HG03139 (cell line): ENCODE results near the gene SLC5A11.

Experiments
- ATAC-seq: cut with Tn5 transposase; IDR thresholded peaks from one replicate; pipeline ENCODE4 v1.9.1; 2021; ENCODE audit not compliant: unreplicated experiment

The SLC5A11 gene

GRCh38 chr16:24917236-24917635 is 71.5 kb downstream of the SLC5A11 start:
- ATAC-seq: no peak

DNA sequence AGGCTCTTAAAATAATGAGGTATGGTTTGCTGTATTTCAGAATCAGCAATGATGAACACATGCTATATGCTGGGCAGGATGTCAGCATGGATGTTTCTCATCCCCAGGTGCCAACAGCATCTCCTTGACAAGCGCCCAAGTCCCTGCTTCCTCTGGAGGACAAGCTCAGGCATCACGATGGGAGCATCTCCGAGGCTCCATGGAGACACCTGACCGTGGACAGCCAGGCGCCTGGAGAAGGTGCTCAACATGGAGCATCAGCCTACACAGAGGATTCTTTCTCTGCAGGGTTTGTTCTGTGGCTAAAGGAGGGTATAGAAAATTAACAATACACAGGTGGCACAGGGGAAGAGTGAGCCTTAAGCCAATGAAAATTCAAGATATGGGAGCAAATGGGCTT is 72.1 kb downstream of the SLC5A11 start:
- ATAC-seq: no peak

DNA sequence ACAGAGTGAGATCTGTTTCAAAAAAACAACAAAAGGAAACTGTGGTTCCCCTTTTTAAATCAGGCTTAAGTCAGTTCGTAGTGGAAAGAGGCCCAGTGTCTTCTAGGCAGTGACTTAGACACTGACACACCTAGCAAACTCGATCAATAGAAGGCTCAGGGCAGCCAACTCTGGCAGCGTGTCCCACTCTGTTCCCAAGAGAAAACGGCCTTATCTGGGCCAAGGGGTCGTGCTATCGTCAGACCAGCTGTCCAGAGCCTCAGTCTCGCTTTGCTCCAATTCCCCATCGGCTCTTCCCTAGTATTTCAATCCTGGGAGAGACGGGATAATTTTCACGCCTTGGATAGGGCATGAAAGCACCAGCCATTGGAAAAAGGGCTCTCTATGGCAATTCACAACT is 72.9 kb downstream of the SLC5A11 start:
- ATAC-seq: no peak

- no peak for ATAC-seq
Measured at GRCh38 chr16:24919536-24919935, 73.8 kb downstream of the SLC5A11 start.

DNA sequence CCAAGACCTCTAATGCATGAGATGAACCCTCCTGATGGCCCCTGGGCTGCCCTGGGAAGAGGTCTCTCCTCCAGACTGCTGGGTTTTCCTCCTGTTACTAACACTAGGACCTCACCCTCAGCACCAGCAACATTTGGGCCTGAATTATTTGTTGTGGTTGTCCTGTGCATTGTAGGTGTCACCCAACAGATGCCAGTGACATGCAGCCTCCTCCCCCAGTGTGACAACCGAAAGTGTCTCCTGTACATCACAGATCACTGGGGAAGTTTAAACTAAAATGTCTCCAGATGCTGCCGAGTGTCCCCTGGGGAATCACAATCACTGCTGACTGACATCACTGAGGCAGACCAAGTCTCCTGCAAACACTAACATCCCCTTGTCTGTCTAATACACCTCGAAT is 74.8 kb downstream of the SLC5A11 start:
- ATAC-seq: no peak

DNA sequence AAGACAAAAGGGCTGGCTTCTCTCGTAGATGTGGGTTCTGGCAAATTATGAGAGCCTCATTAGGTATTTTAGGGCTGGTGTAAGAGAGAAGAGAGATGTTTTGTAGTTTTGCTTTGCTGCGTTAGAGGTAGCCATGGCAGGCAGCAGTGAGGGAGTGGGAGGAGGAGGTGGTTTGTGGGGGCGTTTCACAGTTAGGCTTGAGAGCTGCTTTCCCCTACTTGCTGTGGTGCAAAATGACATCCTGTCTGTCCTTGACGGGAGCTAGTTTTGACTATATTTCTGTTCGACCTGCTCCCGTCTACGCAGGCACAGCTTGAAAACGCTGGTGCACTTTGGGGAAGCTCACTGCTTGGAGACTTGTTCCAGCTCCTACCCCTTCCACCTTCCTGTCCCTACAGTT is 75.5 kb downstream of the SLC5A11 start:
- ATAC-seq: no peak

DNA sequence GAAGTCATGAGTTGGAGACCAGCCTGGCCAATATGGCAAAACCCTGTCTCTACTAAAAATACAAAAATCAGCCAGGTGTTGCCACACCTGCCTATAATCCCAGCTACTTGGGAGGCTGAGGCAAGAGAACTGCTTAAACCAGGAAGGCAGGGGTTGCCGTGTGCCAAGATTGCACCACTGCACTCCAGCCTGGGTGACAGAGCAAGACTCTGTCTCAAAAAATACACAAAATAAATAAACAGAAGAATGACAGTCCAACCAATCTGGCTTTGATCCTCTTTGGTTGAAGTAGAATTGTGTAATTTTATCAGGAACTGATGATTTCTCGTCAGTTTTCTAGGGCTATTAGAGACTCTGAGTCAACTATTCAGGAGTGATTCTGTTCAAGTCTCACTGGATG is 79.4 kb downstream of the SLC5A11 start:
- no peak for ATAC-seq

DNA sequence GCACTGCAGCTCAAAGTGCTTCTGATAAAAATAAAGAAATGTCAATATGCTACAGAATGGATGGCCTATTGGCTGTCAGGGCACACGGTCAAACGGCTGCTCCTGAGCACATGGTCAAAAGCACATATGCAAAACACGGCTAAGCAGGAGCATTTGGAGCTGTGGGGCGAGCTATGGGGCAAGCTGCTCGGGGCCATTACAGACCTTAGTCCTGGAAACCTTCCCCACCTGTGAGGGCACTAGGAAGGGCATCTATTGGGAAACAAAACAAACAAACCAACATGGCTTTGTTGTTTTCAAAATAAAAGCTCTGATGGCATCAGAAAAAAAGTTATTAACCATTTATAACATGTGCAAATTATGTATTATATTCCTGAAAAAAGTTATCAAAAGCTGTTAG is 83.6 kb downstream of the SLC5A11 start:
- ATAC-seq: no peak

DNA sequence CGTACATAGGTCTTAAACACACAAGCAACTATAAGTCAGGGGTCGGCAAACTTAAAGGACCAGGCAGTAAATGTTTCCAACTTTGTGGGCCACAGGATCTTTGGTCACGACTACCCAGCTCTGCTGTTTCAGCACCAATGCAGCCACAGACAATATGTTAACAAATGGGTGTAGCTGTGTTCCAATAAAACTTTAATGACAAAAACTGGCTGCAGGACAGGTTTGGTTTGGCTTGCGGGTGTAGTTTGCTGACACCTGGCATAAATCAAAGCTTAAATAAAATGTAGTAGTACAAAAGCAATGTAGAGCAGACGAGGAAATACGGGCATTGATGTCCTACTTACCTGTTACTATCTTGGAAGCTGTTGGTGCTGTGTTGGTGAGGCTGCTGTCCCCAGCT is 84.7 kb downstream of the SLC5A11 start:
- no peak for ATAC-seq

- no peak for ATAC-seq
Measured at GRCh38 chr16:24931091-24931490, 85.3 kb downstream of the SLC5A11 start.

DNA sequence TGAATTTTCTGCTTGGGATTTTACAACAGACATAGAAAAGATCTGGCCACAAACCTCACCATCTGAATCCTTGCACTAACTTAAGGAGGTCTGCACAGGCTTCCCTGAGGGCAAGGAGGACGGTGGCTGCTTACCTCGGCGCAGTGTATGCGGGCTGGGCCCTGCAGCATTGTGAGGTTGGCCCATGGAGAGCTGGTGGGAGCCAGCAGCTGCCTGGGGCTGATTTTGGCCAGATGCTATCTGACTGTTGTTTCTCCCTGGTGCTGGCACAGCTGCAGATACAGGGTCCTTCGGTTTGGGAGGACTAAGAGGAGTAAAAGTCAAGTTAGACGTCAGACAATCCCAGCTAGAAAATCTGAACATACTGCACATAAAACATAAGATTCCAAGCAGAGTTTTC is 89.6 kb downstream of the SLC5A11 start:
- ATAC-seq: no peak

GRCh38 chr16:24936151-24936550 is 90.4 kb downstream of the SLC5A11 start:
- ATAC-seq: no peak

- no peak for ATAC-seq
Measured at GRCh38 chr16:24939224-24939623, 93.5 kb downstream of the SLC5A11 start.

- ATAC-seq: no peak
Measured at GRCh38 chr16:24939738-24940137, 94.0 kb downstream of the SLC5A11 start.

- no peak for ATAC-seq
Measured at GRCh38 chr16:24943471-24943870, 97.7 kb downstream of the SLC5A11 start.

- no peak for ATAC-seq
Measured at GRCh38 chr16:24944206-24944605, 98.4 kb downstream of the SLC5A11 start.

GRCh38 chr16:24946155-24946554 is 100.4 kb downstream of the SLC5A11 start:
- ATAC-seq: no peak

- no peak for ATAC-seq
Measured at GRCh38 chr16:24950275-24950674, 104.5 kb downstream of the SLC5A11 start.

- no peak for ATAC-seq
Measured at GRCh38 chr16:24953306-24953705, 107.5 kb downstream of the SLC5A11 start.

DNA sequence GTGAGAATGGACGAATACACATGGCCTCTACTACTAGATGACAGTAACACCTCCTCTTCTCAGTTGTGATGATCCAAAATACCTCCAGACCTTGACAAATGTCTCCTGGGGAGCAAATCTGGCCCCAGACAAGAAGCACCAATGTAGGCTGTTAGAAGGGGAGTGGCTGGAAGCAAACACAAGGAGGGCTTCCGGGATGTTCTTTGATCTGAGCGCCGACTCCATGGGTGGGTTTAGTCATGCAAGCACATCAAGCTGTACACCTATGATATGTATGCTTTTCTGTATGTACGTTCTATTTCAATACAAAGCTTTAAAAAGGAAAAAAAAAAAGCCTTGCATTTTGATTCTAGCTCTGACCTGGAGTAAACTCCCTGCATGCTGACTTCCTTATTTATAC is 108.0 kb downstream of the SLC5A11 start:
- ATAC-seq: no peak

GRCh38 chr16:24954137-24954536 is 108.4 kb downstream of the SLC5A11 start:
- no peak for ATAC-seq

- no peak for ATAC-seq
Measured at GRCh38 chr16:24955975-24956731, 110.4 kb downstream of the SLC5A11 start.

GRCh38 chr16:24957887-24958286 is 112.1 kb downstream of the SLC5A11 start:
- no peak for ATAC-seq
